GM19238 (cell line): ENCODE data around the gene SLC6A8.
"Not testable (repeated sequence)": the region's sequence is repeated elsewhere in the genome, so short reads cannot be mapped to it uniquely, and the experiment has no call there.

ENCODE experiments used
- DNase-seq: peaks from one replicate; pipeline ENCODE4 v3.0.0; 2011; ENCODE audit warnings: low spot score; ENCODE audit not compliant: insufficient read length

SLC6A8 gene

DNA sequence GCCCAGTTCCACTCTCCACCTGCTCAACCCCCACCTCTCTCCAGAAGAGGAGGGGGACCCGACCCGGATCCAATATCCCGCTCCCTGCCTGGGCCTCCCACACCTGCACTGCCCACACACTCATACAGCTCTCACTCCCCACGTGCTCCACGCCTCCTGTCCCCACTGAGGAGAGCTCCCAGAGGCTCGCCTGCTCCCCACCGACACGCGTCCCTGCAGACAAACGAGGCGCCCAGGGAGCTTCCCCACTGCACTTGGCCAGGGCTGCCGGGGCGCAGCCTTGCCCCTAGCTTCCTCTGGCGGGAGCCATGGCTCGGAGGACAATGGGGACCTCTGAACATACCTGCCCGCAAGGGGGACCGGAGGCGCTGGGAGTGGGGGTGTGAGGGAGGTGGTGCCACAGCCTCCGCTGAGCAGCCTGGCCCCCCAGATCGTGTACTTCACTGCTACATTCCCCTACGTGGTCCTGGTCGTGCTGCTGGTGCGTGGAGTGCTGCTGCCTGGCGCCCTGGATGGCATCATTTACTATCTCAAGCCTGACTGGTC, 5.0 kb downstream of the SLC6A8 start:
- DNase-seq: no peak

DNA sequence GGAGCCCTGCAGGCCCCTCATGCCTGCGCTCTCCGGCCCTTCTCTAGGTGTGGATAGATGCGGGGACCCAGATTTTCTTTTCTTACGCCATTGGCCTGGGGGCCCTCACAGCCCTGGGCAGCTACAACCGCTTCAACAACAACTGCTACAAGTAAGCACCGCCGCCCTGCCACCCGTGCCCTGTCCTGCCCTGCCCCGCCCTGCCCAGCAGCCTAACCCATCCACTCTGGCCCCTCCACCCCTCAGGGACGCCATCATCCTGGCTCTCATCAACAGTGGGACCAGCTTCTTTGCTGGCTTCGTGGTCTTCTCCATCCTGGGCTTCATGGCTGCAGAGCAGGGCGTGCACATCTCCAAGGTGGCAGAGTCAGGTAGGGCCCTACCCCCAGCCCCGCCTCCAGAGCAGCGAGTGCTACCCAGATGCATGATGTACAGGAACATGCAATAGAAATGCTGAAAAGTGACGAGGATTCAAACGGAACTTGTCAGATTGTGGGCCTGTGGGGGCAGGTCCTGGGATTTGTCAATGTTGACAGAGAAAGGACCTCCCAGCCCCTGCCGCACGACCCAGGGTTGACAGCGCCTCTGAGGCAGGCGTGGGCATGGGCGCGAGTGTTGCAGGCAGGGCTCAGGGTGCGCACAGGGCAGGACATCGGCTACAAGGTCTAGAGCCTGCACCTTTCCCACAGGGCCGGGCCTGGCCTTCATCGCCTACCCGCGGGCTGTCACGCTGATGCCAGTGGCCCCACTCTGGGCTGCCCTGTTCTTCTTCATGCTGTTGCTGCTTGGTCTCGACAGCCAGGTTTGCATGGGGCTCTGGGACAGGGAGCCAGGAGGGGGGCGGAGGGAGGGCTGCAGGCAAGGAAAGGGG, 5.7 kb downstream of the SLC6A8 start:
- no peak for DNase-seq

DNA sequence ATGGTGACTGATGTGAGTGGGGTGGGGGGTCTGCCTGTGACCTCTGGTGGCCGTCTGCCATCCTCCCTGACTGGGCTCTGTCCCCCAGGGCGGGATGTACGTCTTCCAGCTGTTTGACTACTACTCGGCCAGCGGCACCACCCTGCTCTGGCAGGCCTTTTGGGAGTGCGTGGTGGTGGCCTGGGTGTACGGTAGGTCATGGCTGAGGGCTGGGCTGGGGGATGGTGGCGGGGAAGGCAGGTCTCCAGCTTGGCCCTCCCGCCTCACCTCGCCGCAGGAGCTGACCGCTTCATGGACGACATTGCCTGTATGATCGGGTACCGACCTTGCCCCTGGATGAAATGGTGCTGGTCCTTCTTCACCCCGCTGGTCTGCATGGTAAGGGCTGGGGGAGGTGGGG, 6.5 kb downstream of the SLC6A8 start:
- DNase-seq: not testable (repeated sequence)

DNA sequence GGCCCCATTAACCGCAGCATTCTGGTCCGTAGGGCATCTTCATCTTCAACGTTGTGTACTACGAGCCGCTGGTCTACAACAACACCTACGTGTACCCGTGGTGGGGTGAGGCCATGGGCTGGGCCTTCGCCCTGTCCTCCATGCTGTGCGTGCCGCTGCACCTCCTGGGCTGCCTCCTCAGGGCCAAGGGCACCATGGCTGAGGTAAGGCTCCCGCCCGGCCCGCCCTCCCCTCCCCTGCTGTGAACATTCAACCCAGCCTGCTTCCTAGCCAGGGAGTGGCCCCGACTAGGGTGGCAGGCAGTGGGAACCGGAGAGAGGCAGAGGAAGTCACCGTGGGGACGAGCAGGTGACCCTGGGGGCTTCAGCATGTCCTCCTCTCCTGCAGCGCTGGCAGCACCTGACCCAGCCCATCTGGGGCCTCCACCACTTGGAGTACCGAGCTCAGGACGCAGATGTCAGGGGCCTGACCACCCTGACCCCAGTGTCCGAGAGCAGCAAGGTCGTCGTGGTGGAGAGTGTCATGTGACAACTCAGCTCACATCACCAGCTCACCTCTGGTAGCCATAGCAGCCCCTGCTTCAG, 7.1 kb downstream of the SLC6A8 start:
- no peak for DNase-seq

DNA sequence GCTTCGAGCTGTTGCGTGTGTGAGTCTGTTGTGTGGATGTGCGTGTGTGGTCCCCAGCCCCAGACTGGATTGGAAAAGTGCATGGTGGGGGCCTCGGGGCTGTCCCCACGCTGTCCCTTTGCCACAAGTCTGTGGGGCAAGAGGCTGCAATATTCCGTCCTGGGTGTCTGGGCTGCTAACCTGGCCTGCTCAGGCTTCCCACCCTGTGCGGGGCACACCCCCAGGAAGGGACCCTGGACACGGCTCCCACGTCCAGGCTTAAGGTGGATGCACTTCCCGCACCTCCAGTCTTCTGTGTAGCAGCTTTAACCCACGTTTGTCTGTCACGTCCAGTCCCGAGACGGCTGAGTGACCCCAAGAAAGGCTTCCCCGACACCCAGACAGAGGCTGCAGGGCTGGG, 8.4 kb downstream of the SLC6A8 start:
- DNase-seq: no peak

DNA sequence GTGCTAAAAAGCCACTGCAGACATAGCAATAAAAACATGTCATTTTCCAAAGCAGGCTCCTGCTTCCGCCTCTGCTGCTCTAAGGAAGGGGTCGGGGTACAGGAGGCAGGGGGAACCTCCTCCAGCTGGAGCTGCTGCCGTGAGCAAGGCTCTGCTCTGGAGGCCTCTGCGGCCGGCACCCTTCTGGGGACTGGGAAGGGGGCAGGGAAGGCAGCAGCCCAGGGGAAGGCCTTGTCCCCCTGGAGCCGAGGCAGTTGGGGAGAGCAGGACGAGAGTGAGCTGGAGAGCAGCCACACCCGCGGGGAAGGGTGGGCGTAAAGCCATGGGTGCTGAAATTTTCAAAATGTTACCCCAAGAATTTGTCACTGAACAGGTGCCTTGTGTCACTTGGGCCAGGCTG, 8.8 kb downstream of the SLC6A8 start:
- not testable (repeated sequence) for DNase-seq

DNA sequence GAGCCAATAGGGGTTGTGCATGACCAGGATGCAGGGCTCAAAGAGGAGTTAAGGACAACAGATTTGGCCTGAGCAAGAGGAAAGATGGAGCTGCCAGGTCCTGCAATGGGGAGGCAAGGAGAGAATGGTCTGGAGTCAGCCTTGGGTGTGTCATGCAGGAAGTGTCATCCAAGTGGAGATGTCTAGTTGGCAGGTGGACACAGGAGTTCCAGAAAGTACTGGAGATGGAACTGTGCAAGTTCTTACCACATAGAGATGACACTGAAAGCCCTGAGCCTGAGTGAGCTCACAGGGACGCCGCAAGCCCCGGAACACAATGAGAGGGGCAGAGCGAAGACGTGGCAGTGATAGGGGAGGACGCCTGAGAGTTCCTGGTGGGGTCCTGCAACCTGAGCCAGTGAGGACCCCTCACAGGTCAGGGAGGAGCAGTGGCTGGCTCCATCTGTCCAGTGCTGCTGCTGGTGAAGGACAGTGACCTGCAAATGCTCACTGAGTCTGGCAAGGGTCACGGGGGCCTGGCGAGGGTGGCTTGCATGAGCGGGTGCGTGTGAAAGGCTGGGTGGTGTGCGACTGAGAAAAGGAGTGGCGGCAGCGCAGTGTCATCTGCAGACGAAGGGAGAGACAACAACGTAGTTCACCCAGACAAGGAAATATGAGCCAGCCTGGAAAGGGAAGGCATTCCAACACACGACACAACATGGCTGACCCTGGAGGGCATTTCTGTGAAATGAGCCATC, 9.4 kb downstream of the SLC6A8 start:
- DNase-seq: not testable (repeated sequence)

DNA sequence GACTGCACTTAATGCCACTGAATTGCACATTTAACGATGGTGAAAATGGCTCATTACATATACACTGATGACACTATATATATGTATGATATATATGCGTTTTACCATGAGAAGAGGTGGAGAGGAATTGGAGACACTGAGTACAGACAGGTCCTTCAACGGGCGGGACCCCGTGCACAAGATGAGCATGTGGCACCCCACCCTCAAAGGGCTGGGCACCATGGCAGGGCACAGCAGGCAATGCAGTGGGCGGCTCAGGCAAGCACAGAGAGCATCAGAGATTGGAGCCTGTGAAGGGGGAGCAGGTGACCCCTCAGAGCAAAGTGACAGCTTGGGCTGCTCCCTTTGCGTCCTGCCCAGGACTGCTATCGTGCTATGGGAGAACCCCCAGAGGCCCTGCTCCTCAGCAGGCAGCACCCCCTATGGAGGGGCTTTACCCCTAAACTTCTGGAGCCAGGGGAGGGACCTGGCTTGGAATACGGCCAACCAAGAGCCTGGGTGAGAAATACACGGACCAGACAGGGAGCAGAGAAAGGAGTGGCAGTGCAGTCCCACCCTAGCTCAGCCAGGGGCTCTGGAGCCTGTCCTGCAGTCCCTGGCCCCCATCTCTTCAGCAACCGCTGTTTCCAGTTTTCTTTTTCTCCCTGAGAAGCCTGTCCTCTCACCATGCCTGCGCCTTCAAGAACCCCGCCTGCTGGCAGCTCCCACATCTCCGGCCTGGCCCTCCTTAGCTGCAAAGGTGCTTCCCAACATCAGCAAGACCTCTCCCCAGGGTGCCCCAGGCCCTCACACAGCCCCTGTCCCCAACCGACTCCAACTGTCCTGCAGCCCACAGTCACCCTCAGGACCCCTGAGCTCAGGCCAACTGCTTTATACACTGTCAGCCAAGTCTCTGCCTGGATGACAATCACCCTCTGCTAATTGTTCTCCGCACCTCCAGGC, 10.5 kb downstream of the SLC6A8 start:
- DNase-seq: no peak

DNA sequence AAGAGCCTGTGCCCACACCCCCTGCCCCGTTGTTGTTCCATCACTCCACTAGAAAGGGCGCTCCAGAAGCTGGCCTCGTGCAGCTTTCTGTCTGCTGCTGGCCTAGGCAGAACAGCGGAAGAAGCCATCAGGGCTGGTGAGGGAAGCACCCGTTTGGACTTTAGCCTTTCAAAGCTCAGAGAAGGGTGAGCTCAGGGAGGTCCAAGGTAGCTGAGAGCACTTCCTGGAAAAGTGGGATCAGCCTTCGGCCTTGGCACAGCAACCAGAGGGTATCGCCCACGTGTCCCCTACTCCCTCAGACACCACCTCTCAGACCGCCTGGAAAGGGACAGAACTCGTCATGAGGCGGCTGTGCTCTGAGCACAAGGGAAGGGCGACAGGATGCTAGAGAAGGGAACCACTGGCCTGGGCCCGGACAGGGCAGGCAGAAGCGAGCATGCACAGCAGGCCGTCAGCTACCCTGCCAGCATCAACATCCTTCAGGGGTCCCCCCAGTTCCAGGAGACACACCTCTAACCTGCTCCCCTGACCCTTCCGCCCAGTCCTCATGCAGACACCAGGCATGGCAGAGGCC, 11.6 kb downstream of the SLC6A8 start:
- not testable (repeated sequence) for DNase-seq

DNA sequence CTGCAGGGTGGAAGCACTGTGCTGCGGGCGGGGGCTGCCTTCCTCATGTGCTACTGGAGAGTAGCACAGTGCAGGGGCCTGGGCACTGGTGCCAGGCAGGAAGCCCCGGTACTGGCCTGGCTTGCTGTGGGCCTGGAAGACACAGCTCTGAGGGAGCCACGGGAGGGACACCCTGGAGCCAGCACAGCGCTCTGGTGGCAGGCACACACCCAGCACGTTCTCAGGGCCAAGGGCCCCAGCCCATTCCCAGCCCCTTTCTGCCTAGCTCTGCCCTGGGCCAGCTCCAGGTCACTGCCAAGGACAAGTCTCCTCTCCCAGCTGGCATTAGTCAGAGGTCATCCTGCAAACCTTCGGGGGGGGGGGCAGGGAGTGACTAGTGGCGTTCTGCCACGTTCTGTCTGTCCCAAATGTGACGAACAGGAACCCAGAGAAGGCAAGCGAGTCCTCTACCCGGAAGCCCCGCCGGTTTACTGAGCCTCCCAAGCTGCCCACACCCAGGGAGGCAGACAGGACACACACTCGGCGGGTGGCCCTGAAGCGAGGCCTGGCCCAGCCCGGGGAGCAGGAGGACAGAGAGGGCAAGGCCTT, 12.2 kb downstream of the SLC6A8 start:
- not testable (repeated sequence) for DNase-seq

DNA sequence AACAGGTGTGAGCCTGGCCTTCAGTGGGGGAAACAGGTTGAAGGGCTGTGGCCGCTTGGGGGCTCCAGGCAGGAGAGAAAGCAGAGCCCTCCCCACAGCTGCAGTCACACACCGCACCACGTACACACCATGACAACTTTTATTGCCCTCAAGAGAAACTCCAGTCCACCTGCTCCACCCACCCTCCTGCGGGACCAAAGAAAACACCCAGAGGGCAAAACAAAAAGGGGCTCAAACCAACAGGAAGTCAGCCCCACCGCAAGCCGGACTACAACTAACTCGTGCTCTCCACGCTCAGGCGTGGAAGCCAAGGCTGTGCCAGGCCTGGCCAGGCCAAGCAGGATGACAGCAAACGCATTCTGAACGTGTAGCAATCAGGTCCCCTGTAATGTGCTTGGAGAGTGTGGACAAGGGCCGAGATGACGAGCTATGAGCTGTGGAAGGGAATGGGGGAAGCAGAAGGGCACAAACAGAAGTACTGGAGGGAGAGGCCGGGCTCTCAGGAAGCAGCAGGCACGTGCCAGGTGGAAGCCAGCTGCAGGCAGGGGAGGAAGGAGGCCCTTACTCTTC, 12.7 kb downstream of the SLC6A8 start:
- DNase-seq: no peak

DNA sequence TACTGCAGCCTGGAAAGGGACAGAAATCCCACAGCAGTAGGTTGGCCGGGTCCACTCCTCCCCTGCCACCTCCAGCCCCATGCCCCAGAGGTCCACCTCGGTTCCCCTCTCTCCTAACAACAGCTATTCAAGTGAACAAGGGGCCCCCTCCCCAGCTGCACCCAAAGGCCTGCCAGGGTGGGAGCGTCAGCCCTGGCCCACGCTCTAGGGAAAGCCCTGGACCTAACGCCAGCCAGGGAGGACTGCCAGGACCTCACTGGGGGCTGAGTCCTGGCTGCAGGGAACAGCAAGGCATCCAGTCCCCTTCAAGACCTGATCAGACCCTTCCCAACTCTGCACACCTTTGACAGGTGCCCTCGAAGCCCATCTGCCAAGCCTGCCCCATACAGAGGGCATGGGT, 13.2 kb downstream of the SLC6A8 start:
- DNase-seq: no peak

DNA sequence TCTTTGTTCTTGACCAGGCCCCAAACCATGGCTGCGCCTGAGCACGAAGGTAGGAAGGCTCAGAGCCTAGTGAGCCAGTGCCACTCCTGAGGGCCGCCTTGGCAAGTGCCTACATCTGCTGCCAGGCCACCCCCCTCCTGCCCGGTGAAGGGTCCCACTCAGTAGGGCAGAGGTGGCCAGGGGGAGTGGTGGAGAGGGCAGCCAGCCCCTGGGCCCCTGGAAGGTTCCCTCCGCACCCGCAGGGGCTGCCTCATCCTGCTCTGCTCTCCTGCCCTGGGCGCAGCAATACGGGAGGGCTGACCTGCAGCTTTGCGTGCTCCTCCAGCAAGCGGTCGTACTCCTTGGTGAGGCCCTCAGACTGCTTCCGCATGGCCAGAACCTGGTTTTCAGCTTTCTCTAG, 14.0 kb downstream of the SLC6A8 start:
- DNase-seq: no peak

DNA sequence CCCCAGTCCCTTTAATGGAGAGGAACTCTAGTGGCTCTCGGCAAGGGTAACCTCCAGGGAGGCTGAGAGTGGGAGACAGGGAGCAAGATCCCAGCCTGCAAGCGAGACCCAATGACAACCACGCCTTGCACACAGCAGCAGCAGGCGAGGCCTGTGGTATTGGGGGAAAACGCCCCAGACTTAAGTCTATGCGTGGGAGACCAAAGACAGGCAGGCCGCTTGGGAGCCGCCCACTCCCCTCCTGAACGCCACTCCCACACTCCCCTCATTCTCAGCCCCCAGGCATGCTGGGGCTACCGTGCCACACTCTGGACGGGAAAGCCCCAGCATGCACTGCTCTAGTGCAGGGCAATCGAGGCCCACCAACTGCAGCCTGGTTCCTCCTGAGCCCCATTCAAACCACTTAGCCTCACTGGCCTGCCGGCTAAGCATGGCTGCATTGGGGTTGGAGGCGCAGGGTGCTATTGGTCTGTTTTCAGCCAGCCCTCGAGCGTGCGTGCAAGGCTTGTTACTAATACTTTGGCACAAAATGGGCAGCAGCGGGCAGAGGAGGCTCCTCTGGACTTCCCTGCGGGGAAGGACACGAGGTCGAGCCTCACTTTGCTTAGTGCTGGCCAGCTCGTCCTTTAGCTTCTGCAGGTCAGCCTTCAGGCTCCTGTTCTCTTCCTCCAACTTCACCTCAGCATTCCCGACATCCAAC, 14.8 kb downstream of the SLC6A8 start:
- no peak for DNase-seq

DNA sequence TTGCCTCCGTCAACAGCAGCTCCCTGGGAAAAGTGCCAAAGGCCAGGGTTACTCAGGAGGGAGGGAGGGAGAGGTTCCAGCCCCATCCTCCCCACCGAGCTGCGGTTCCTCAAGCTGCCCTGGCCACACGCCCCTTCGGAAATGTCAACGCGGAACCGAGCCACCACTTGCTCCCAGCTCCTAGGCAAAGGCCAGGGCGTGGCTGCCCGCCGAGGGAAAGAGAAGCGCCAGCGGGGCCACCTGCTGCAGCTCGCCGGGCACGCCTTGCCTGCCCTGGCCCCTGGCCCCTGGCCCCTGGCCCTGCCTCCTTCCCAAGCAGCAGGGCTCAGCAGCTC, 15.3 kb downstream of the SLC6A8 start:
- no peak for DNase-seq

DNA sequence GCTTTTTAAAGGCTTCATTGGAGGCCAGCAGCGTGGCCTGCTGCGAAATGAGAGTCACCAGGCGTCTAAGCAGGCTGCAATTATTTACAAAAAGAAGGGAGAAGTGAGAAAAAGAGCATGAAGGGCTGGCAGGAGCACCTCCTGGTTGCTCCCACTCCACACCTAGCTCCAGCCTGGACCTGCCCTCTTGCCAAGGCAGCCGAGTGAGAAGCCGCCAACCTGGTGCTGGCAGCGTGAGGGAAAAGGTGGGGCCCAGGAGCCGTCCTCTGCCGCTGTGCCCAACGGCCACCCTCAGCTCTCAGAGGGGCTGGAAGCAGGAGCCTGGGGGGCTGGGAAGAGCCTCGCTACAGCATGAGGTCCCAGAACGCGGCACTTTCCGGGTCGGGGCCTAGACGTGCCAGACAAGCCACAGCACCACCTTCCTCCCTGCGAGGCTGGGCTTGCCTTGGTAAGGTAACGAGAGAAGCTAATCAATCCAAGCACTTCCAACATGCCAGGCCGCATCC, 16.3 kb downstream of the SLC6A8 start:
- no peak for DNase-seq

DNA sequence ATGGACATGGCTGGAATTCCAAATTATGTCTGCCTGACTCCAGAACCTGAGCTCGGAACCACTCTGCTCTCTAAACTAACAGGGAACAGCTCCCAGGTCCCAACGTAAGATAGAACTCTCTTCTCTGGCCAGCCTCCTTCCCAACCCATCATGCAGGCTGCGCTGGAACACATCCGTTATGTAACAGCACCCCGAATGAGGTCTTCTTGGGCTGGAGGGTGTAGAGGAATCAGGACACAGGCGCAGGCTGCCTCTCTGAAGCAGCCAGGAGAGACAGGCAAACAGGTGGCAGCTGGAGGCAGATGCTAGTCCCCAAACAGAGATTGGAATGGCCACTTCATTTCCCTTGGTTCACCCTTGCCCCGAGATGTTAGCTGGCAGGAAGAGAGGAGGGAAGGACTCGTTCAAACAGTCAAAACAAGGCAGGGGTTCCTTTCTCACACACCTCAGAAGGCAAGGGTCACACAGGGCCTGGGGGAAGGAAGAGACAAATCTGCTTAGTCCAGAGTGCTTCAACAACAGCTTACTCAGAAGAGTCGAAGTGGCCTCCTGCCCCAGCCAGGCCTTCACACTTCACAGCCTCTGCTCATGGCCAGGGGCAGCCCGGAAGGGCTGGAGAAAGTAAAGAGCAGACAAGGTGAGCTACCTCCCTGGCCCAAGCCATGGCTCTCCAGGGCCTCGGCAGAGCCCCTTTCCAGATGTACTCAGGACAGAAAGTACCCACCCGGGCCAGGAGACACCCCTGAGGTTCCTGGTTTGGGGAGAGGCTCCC, 17.1 kb downstream of the SLC6A8 start:
- not testable (repeated sequence) for DNase-seq

DNA sequence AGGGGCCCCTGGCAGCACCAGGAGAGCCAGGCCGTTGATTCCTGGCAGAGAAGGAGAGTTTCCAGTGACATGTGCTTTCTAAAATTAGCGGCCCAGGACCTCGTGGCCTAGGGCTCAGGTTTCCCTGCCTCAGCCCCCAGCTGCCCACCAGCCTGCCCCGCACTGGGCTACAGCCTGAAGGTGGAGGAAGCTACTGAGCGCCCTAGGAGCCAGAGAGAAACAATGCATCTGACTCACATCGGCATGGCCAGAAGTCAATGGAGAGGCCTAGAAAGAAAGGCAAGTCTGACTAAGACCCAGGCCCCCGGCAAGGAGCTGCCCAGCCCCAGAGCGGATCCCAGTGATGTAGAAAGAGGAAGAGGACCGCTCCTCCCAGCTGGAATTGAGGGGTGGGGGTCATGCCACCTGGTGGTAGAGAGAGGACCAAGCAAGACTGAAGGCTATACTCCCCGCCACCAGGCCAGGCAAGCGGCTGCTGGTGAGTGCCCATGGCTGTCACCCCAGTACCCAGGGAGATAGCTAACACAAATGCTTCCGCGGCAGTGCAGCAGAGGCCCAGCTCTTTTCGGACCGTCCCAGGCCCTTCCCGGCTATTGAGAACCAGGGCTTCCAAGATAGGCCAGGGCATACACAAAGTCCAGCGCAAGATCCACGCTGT, 17.8 kb downstream of the SLC6A8 start:
- DNase-seq: not testable (repeated sequence)
